Peyer's patch (tissue), 4 donors: ENCODE data around the gene RUVBL2. TPM values are rescaled to one million over a fixed set of nuclear protein-coding genes. Genes with fewer than 3 reads are reported as not detected.
"Not testable (repeated sequence)": the region's sequence is repeated elsewhere in the genome, so short reads cannot be mapped to it uniquely, and the experiment has no call there.

Experiments
- DNase-seq, 3 donors: peaks; one replicate each; pipeline ENCODE4 v3.0.0-alpha.2; 2017 to 2019
- H3K27ac ChIP-seq, 4 donors: fragments of 200-600 bp; sonication (generic); one replicate each; pipeline ENCODE4 v1.5.1; 2016 to 2019
- H3K27me3 ChIP-seq, 2 donors: fragments of 200-600 bp; sonication (generic); one replicate each; pipeline ENCODE4 v1.5.1; 2019
- H3K36me3 ChIP-seq, 3 donors: fragments of 200-600 bp; sonication (generic); one replicate each; pipeline ENCODE4 v1.5.1; 2016 to 2019
- H3K4me1 ChIP-seq, 4 donors: fragments of 200-600 bp; sonication (generic); one replicate each; pipeline ENCODE4 v1.5.1; 2016 to 2019
- H3K4me3 ChIP-seq, 4 donors: fragments of 200-600 bp; sonication (generic); 1 replicate in 3 of 4; 2 replicates in 1 of 4; pipeline ENCODE4 v1.5.1; 2016 to 2019; ENCODE audit warnings: mild to moderate bottlenecking in 1 of 4
- H3K9me3 ChIP-seq, 4 donors: fragments of 200-600 bp; sonication (generic); one replicate each; pipeline ENCODE4 v1.5.1; 2016 to 2019; ENCODE audit warnings: mild to moderate bottlenecking in 1 of 4
- POLR2A ChIP-seq, 2 donors: fragments of 450-650 bp; IDR thresholded peaks; one replicate each; pipeline ENCODE4 v1.5.1; 2017; ENCODE audit warnings: antibody characterized with exemption in 2 of 2, mild to moderate bottlenecking in 2 of 2, moderate library complexity in 2 of 2
- total RNA-seq, 4 donors: library from RNA; depleted of rRNA; stranded (reverse); fragments of >200 nt; gene quantifications; one replicate each; pipeline ENCODE4 v1.1.0, GENCODE V29; 2016
- TF ChIP-seq, protein P1 (sequence below), 6 experiments: fragments of 450-650 bp in 4 of 6; fragments of 200-600 bp in 2 of 6; sonication (generic) in 1 of 6; IDR thresholded peaks; one replicate each; pipeline ENCODE4 v1.5.1; 2017 to 2019; ENCODE audit warnings: antibody characterized with exemption in 6 of 6, mild to moderate bottlenecking in 3 of 6, moderate library complexity in 1 of 6

Gene RUVBL2
- total RNA-seq, 4 donors from 2014 or later: 34.2 to 111 (median 42.8) TPM

DNA sequence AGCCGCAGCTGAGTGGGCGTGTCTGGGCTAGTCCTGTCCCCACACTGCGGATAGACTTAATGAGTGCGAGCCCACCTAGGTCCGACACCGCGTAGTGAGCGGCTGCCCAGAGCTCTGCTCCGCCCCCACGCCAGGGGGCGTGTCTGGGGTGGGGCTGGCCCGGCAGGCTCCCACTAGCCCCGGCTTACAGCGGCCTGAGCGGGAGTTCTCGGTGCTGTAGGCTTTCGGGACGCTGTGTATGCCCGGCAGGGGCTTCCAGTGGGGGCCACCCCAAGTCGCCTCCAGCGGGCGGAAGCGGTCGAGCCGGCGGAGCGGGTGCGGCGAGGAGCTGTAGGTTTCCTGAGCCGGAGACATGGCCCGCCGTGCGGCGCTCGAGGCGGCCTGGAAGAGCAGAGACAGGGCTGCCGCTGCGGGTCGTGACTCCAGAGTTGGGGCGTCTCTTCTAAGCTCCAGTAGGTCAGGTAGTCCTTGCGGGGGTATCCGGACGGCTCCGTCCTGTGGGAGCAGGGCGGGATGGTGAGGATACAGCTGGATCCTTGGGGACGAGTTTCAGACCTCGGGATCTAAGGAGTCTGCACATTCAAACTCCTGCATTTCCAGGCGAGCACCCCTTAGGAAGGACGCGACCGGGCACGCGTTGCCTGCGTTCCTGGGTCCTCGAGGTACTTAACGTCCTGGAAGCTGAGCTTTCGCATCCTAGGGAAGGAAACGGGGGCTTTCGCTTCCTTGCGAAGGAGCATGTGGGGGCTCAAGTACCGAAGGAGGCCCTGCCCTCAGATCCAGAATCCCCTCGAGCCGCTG lies 62.6 kb downstream of the RUVBL2 start:
- no peak for TF ChIP-seq POLR2A (IDR thresholded peaks at IDR 0.05)
- TF ChIP-seq, protein P1, sequence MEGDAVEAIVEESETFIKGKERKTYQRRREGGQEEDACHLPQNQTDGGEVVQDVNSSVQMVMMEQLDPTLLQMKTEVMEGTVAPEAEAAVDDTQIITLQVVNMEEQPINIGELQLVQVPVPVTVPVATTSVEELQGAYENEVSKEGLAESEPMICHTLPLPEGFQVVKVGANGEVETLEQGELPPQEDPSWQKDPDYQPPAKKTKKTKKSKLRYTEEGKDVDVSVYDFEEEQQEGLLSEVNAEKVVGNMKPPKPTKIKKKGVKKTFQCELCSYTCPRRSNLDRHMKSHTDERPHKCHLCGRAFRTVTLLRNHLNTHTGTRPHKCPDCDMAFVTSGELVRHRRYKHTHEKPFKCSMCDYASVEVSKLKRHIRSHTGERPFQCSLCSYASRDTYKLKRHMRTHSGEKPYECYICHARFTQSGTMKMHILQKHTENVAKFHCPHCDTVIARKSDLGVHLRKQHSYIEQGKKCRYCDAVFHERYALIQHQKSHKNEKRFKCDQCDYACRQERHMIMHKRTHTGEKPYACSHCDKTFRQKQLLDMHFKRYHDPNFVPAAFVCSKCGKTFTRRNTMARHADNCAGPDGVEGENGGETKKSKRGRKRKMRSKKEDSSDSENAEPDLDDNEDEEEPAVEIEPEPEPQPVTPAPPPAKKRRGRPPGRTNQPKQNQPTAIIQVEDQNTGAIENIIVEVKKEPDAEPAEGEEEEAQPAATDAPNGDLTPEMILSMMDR (IDR thresholded peaks at IDR 0.05): peak in 4 of 6 experiments; percentile 15 to 38 (median 28)
- Histone ChIP-seq H3K4me3 (peak overlapping the region; percentile 39 to 62 (median 60)), H3K27ac (no peak overlapping the region), H3K9me3 (no peaks in the 10 kb centered on the region), H3K27me3 (no peaks in the 10 kb centered on the region), H3K4me1 (peaks cover 0 to 19% (median 10%) of the 10 kb centered on the region in 4 donors), H3K36me3 (no peaks in the 10 kb centered on the region)
- peak; percentile 45 to 76 (median 72) for DNase-seq

DNA sequence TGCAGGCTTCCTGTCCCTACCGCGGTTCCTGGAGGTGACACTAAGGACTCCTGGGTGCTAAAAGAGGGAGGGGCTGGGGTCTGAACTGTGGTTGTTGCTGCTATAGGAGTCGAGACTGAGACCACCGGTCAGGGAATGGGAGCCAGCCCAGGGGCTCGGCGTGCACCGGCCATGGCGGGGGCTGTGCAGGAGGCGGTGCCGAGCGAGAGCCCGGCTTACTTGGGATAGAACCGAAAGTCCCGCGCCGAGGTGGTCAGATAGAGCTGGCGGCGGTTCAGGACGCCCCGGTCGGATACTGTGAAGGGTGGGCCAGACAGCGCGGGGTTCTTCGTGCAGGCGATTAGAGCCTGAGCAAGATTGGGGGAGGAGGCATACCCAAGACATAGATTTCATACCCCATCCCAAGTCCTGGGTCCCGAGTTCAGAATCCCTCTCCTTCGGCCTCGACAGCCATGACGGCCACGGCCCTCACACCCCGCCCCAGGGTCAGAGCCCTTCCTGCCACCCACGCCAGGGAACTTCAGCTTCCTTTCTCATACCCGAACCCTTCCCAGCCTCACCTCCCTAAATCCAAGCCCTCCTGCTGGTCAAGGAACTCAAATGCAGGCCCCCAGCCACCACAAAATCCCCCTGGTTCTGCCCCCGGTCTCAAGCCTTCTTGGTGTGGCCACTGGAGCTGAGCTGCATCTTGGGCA lies 63.4 kb downstream of the RUVBL2 start:
- H3K27me3 ChIP-seq: not testable (repeated sequence)
- peaks cover 0 to 19% (median 10%) of the 10 kb centered on the region in 4 donors for H3K4me1 ChIP-seq
- H3K4me3 ChIP-seq: peak overlapping the region; percentile 39 to 62 (median 60)

DNA sequence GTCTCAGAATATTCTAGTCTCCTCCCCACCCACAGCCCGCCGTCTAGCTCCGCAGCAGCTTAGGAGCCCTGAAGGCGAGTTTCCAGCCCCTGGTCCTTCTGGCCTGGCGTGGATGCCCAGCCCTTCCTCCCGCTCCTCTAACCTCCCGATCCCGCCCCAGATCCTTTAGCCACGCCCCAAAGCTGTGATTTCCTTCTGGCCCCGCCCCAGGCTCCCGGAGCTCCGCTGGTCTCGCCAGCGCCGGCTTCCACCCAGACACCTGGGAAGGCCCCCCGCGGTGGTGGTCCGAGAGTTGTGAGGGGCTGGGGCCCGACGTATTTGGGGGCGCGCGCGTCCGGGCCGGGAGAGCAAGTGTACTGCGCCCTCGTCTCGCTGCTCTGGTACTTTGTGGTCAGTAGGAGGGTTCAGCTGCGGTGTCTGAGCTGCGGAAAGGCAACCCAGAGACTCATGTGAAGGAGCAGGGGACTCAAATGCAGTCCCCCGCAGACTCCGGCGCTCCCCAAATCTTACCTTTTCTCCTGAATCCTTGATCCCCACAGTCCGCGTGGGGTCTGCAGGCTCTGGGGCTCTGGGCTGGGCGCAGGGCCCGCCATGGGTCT lies 64.0 kb downstream of the RUVBL2 start, which contains the start of gene CGB7:
Gene CGB7, minus strand, starts transcription at position 114 of the 599 bp plus-strand sequence. CDS start 2,374 bp downstream, outside the sequence.
- TF ChIP-seq, protein P1 (IDR thresholded peaks at IDR 0.05): no peak
- no peak for TF ChIP-seq POLR2A (IDR thresholded peaks at IDR 0.05)
- no peaks in the 10 kb centered on the region for H3K27me3 ChIP-seq
- peak within 1 kb of the TSS; percentile 39 to 62 (median 60) for H3K4me3 ChIP-seq
- peaks cover 0 to 19% (median 10%) of the 10 kb centered on the region in 4 donors for H3K4me1 ChIP-seq
- H3K9me3 ChIP-seq: no peaks in the 10 kb centered on the region
- no peaks in the 10 kb centered on the region for H3K36me3 ChIP-seq
- peak; percentile 30 to 82 (median 81) for DNase-seq
- H3K27ac ChIP-seq: no peak within 1 kb of the TSS

More for the DNA sequence above, 63.4 kb downstream of the RUVBL2 start:
- DNase-seq, H3K9me3 ChIP-seq, H3K36me3 ChIP-seq, H3K27ac ChIP-seq: not testable (repeated sequence)

DNA sequence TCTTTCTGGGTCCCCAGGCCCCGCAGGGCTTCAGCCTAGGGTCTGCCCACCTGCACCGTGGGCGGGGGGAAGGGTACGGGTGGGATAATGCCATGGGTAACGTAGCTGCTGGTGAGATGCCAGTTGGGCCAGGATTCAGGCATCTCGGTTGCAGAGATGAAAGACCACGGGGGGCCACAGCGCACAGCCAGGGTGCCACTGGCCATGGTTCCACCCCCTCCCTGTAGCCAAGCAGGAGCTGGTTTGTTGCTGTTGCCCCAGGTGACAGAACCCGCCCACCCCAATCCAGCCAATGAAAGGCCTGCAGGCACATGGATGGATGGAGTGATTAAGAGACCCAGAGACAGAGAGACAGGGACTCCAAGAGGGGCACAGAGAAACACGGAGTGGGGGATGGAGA lies 64.9 kb downstream of the RUVBL2 start:
- TF ChIP-seq, protein P1 (IDR thresholded peaks at IDR 0.05): no peak
- TF ChIP-seq POLR2A (IDR thresholded peaks at IDR 0.05): no peak

DNA sequence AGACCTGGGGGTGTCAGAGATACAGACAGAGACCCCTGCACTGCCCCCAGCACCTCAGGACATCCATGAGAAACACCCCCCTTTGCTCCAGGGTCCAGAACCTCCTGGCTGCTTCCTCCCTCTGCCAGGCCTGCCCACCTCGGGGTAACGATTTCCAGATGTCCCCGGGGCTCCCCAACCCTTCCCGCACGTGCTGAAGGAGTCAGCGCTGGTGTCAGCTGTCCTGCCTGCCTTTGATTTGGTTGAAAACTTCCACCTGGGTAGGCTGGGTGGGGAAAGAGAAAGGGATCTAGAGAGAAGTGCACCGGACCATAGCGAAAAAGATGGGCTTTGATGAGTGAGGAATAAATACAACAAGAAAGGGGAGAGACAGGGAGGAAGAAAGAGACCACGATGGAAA lies 65.4 kb downstream of the RUVBL2 start:
- Histone ChIP-seq H3K36me3 (no peaks in the 10 kb centered on the region), H3K4me1 (peaks cover 0 to 19% (median 10%) of the 10 kb centered on the region in 4 donors), H3K27ac (no peak overlapping the region), H3K9me3 (no peaks in the 10 kb centered on the region), H3K4me3 (no peak overlapping the region), H3K27me3 (no peaks in the 10 kb centered on the region)
- no peak for TF ChIP-seq POLR2A (IDR thresholded peaks at IDR 0.05)
- TF ChIP-seq, protein P1 (IDR thresholded peaks at IDR 0.05): no peak
- no peak for DNase-seq

More for the DNA sequence above, 64.9 kb downstream of the RUVBL2 start:
- DNase-seq: no peak
- no peaks in the 10 kb centered on the region for H3K27me3 ChIP-seq
- no peaks in the 10 kb centered on the region for H3K36me3 ChIP-seq
- H3K4me3 ChIP-seq: no peak overlapping the region
- no peaks in the 10 kb centered on the region for H3K9me3 ChIP-seq
- peaks cover 0 to 19% (median 10%) of the 10 kb centered on the region in 4 donors for H3K4me1 ChIP-seq
- H3K27ac ChIP-seq: no peak overlapping the region
